Hepatocyte (in vitro differentiated cells): Measurements from ENCODE around the gene AGAP3.

Experiments
- EZH2 ChIP-seq: fragments of 200-600 bp; sonication (generic); IDR thresholded peaks from 2 replicates; pipeline ENCODE4 v1.6.1; 2016; ENCODE audit warnings: antibody characterized with exemption, mild to moderate bottlenecking, borderline replicate concordance
- EZH2phosphoT487 ChIP-seq: fragments of 200-600 bp; sonication (generic); IDR thresholded peaks from one replicate; pipeline ENCODE4 v1.6.1; 2018; ENCODE audit warnings: antibody characterized with exemption, mild to moderate bottlenecking, low read depth, moderate library complexity; ENCODE audit not compliant: unreplicated experiment, severe bottlenecking
- TF ChIP-seq, protein P1 (sequence below): fragments of 200-600 bp; sonication (generic); IDR thresholded peaks from 2 replicates; pipeline ENCODE4 v1.5.1; 2016; ENCODE audit warnings: antibody characterized with exemption, mild to moderate bottlenecking; ENCODE audit not compliant: poor library complexity

GRCh38 chr7:151125846-151126481 lies 39.7 kb downstream of the AGAP3 start:
- TF ChIP-seq, protein P1, sequence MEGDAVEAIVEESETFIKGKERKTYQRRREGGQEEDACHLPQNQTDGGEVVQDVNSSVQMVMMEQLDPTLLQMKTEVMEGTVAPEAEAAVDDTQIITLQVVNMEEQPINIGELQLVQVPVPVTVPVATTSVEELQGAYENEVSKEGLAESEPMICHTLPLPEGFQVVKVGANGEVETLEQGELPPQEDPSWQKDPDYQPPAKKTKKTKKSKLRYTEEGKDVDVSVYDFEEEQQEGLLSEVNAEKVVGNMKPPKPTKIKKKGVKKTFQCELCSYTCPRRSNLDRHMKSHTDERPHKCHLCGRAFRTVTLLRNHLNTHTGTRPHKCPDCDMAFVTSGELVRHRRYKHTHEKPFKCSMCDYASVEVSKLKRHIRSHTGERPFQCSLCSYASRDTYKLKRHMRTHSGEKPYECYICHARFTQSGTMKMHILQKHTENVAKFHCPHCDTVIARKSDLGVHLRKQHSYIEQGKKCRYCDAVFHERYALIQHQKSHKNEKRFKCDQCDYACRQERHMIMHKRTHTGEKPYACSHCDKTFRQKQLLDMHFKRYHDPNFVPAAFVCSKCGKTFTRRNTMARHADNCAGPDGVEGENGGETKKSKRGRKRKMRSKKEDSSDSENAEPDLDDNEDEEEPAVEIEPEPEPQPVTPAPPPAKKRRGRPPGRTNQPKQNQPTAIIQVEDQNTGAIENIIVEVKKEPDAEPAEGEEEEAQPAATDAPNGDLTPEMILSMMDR: no peak
- TF ChIP-seq EZH2phosphoT487 (no peak), EZH2 (no peak)
